Tibial nerve (tissue), 4 donors: ENCODE data around the gene SLC25A28. TPM values are rescaled to one million over a fixed set of nuclear protein-coding genes. Genes with fewer than 3 reads are reported as not detected.

Source experiments
- DNase-seq, 2 donors: peaks; one replicate each; pipeline ENCODE4 v3.0.0-alpha.2; 2019; ENCODE audit warnings: low spot score in 2 of 2
- H3K27ac ChIP-seq, 4 donors: fragments of 200-600 bp; sonication (generic) in 3 of 4; one replicate each; pipeline ENCODE4 v1.5.1; 2017 to 2019; ENCODE audit warnings: mild to moderate bottlenecking in 1 of 4
- H3K27me3 ChIP-seq, 2 donors: fragments of 200-600 bp; sonication (generic) in 1 of 2; one replicate each; pipeline versions ENCODE4 v1.5.1 to v1.6.0; 2017 to 2019
- H3K36me3 ChIP-seq, 3 donors: fragments of 200-600 bp; sonication (generic); one replicate each; pipeline ENCODE4 v1.5.1; 2018 to 2019
- H3K4me1 ChIP-seq, 4 donors: fragments of 200-600 bp; sonication (generic) in 3 of 4; one replicate each; pipeline ENCODE4 v1.5.1; 2017 to 2019
- H3K4me3 ChIP-seq, 4 donors: fragments of 200-600 bp; sonication (generic) in 3 of 4; one replicate each; pipeline ENCODE4 v1.5.1; 2017 to 2019; ENCODE audit warnings: mild to moderate bottlenecking in 1 of 4, moderate library complexity in 1 of 4
- H3K9me3 ChIP-seq, 4 donors: fragments of 200-600 bp; sonication (generic) in 3 of 4; one replicate each; pipeline ENCODE4 v1.5.1; 2017 to 2019
- CTCF ChIP-seq, 5 experiments: fragments of 200-600 bp in 3 of 5; fragments of 450-650 bp in 2 of 5; sonication (generic) in 3 of 5; IDR thresholded peaks; one replicate each; pipeline ENCODE4 v1.5.1; 2016 to 2019; ENCODE audit warnings: antibody characterized with exemption in 5 of 5, mild to moderate bottlenecking in 3 of 5, moderate library complexity in 2 of 5
- EP300 ChIP-seq, 2 donors: sonication (generic); formaldehyde crosslinking; IDR thresholded peaks; one replicate each; pipeline ENCODE4 v1.6.1; 2017; ENCODE audit warnings: antibody characterized with exemption in 2 of 2, mild to moderate bottlenecking in 1 of 2
- POLR2A ChIP-seq, 2 donors: fragments of 450-650 bp; IDR thresholded peaks; one replicate each; pipeline ENCODE4 v1.6.1; 2017; ENCODE audit warnings: antibody characterized with exemption in 2 of 2, mild to moderate bottlenecking in 2 of 2, moderate library complexity in 2 of 2
- WGBS, 2 donors: methylation state at CpG; one replicate each; pipeline ENCODE4 v1.1.5; 2018; 5-methylcytosine and 5-hydroxymethylcytosine counted together
- total RNA-seq, 4 donors: library from RNA; depleted of rRNA; stranded (reverse); fragments of >200 nt; gene quantifications; one replicate each; pipeline ENCODE4 v1.1.0, GENCODE V29; 2016

The SLC25A28 gene
- total RNA-seq, 4 donors from 2014 or later, result 35.2 to 65.6 (median 47.8) TPM

GRCh38 chr10:99612167-99612831 is 7.9 kb downstream of the SLC25A28 start:
- no peak overlapping the region for H3K27ac ChIP-seq
- H3K36me3 ChIP-seq, result peaks cover 0 to 66% (median 0%) of the 10 kb centered on the region in 3 donors
- WGBS, 2 donors, result 20 to 23% methylated on average over 7 of the region's 7 CpGs
- peak; percentile 68 to 79 (median 73) for TF ChIP-seq CTCF (IDR thresholded peaks at IDR 0.05)
- TF ChIP-seq EP300 (IDR thresholded peaks at IDR 0.05), result no peak
- H3K4me1 ChIP-seq, result peaks cover 0 to 19% (median 4%) of the 10 kb centered on the region in 4 donors
- peak in 1 of 2 donors; percentile 59 for DNase-seq
- H3K9me3 ChIP-seq, result no peaks in the 10 kb centered on the region
- no peaks in the 10 kb centered on the region for H3K27me3 ChIP-seq
- no peak overlapping the region for H3K4me3 ChIP-seq

- Histone ChIP-seq H3K36me3 (peaks cover 0 to 66% (median 0%) of the 10 kb centered on the region in 3 donors), H3K27ac (no peak overlapping the region), H3K4me3 (no peak overlapping the region), H3K4me1 (peaks cover 0 to 10% (median 0%) of the 10 kb centered on the region in 4 donors), H3K27me3 (no peaks in the 10 kb centered on the region), H3K9me3 (no peaks in the 10 kb centered on the region)
- TF ChIP-seq CTCF (IDR thresholded peaks at IDR 0.05) (no peak), EP300 (IDR thresholded peaks at IDR 0.05) (no peak), POLR2A (IDR thresholded peaks at IDR 0.05) (no peak)
- 72 to 81% methylated on average over 4 of the region's 4 CpGs for WGBS, 2 donors
- no peak for DNase-seq
Observed at GRCh38 chr10:99611326-99611725, 8.9 kb downstream of the SLC25A28 start.

GRCh38 chr10:99610221-99610620 is 10.0 kb downstream of the SLC25A28 start:
- WGBS, 2 donors, result 82 to 97% methylated on average over 3 of the region's 3 CpGs
- DNase-seq, result no peak
- Histone ChIP-seq H3K27ac (no peak overlapping the region), H3K4me3 (no peak overlapping the region), H3K4me1 (no peaks in the 10 kb centered on the region), H3K36me3 (peaks cover 0 to 64% (median 0%) of the 10 kb centered on the region in 3 donors), H3K9me3 (no peaks in the 10 kb centered on the region), H3K27me3 (no peaks in the 10 kb centered on the region)
- TF ChIP-seq CTCF (IDR thresholded peaks at IDR 0.05) (no peak), POLR2A (IDR thresholded peaks at IDR 0.05) (no peak), EP300 (IDR thresholded peaks at IDR 0.05) (no peak)

GRCh38 chr10:99609186-99609585 is 11.1 kb downstream of the SLC25A28 start:
- no peak for TF ChIP-seq POLR2A (IDR thresholded peaks at IDR 0.05)
- no peak for TF ChIP-seq CTCF (IDR thresholded peaks at IDR 0.05)
- TF ChIP-seq EP300 (IDR thresholded peaks at IDR 0.05), result no peak
- no peak overlapping the region for H3K27ac ChIP-seq
- no peaks in the 10 kb centered on the region for H3K9me3 ChIP-seq
- no peaks in the 10 kb centered on the region for H3K27me3 ChIP-seq
- 92 to 93% methylated on average over 2 of the region's 2 CpGs for WGBS, 2 donors
- H3K36me3 ChIP-seq, result peaks cover 0 to 53% (median 0%) of the 10 kb centered on the region in 3 donors
- no peak overlapping the region for H3K4me3 ChIP-seq
- DNase-seq, result no peak
- no peaks in the 10 kb centered on the region for H3K4me1 ChIP-seq

- Histone ChIP-seq H3K36me3 (peaks cover 0 to 17% (median 0%) of the 10 kb centered on the region in 3 donors), H3K4me1 (no peaks in the 10 kb centered on the region), H3K27me3 (no peaks in the 10 kb centered on the region), H3K27ac (no peak overlapping the region), H3K4me3 (no peak overlapping the region), H3K9me3 (no peaks in the 10 kb centered on the region)
- WGBS, 2 donors, result 55 to 84% methylated on average over 2 of the region's 2 CpGs
- no peak for DNase-seq
- TF ChIP-seq CTCF (IDR thresholded peaks at IDR 0.05), result no peak
Observed at GRCh38 chr10:99605351-99605750, 14.9 kb downstream of the SLC25A28 start.
